Pulmonary artery endothelial cell (primary cell): ENCODE measurements around the gene APOBEC4. TPM values are rescaled to one million over a fixed set of nuclear protein-coding genes. Genes with fewer than 3 reads are reported as not detected.

Experiments used
- DNase-seq: peaks from one replicate; pipeline ENCODE4 v3.0.0-alpha.2; 2011; ENCODE audit warnings: low read depth, low spot score
- total RNA-seq: library from RNA; depleted of rRNA; stranded (reverse); fragments of >200 nt; gene quantifications from 2 replicates; pipeline ENCODE4 v1.2.3, GENCODE V29; 2014

Gene APOBEC4
- total RNA-seq, 1 donor from 2014 or later, result not detected

DNA sequence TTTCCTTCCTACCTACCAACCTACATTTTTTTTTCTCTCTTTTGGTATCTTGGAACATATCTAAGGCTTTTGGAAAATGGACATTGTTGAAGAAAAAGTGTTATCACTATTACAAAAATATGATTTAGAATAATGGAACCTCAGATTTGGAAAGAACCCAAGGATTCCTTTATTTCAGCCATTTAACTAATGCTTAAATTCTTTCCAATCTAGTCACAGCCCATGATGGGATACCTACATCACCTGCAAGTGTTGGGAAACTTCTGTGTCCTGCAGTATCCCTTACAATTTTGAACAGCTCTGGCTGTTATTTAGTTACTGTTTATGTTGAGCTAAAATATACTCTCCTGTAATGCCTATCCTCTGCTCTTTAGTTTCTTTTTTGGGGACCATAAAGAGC, 22.3 kb upstream of the APOBEC4 start:
- no peak for DNase-seq

DNA sequence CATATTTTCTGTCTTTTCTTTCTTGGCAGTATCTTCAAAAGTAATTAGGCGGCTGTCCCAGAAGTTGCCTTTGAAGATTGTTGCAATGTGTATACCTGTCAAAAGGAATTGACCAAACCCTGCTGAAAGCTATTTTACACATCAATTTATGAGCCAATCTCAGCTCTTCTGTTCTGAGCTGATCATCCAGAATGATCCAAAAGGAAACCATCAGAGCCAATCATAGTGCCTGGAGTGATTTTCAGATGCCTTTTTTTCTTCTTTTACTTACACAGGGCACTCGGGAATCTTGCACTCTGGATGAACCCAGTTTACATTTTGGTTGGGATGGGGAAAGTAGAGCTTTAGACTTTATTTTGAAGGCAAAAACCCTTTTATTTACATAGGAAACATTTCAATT, 21.8 kb upstream of the APOBEC4 start:
- DNase-seq, result no peak

DNA sequence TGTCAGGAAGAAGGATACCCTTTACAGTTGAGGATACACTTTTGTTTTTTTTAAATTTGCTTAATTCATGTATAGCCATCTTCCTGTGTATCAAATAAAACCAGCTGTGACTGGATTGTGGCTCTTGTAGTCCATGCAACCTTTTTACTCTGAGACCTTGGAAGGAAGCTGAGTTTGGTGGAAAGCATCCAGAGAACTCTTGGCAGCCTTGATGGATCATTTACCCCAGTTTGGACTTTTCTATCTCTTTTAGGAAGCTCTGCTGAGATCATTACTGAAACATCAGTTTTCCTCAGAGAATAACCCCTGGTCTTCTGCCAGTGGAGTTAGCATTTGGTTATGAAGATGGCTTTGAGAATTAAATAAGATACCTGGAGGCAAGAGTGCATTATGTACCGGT, 21.2 kb upstream of the APOBEC4 start:
- DNase-seq, result no peak

DNA sequence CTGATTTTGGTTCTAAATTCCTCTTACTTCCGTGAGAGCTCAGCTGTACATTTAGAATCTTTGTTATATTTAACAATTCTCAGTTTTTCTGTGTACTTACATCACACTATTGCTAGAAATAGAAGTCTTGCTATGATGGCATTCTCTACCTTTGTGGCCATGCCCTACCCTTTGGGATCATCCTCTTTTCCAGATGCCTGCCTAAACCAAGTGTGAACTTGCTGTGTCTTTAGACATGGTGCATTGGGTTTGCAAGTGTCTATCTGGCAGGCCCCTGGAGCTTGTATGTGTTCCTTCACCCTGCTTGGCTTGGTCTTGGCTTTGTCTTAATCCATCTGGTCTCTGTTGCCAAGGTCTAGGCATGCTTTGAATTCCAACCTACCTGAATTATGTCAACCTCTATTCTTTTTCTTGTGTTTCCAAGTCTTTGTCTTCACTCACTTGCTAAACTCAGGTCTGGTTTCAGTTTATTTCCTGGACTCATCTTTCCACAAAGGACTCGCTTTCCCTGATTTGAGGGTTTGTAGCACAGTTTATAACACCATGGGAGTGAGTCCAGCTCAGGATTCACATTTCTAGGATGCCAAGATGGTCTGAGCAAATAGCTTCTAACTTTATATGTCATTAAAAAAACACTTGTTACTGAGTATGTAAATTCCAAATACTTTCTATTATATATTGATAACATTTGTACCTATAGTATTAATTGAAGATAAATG, 20.6 kb upstream of the APOBEC4 start:
- DNase-seq, result no peak

DNA sequence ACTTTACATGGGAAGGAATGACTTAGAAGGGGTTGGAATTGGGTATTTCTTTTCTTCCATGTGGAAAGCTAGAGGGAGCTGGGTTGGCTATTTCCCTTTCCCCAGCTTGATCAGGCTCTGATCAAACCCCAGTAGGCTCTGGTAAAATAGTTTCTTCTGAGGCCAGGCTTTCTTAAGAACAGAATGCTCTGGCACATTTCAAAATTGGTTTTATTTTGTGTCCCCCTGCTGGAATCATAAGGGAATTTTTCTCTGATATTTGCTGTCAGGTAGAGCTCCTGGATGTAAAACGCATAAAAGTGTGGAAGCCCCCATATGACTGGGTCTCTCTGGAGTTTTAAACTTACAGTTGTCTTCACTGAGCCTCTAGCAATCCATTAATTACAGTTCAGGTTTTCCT, 17.1 kb upstream of the APOBEC4 start:
- DNase-seq, result no peak

DNA sequence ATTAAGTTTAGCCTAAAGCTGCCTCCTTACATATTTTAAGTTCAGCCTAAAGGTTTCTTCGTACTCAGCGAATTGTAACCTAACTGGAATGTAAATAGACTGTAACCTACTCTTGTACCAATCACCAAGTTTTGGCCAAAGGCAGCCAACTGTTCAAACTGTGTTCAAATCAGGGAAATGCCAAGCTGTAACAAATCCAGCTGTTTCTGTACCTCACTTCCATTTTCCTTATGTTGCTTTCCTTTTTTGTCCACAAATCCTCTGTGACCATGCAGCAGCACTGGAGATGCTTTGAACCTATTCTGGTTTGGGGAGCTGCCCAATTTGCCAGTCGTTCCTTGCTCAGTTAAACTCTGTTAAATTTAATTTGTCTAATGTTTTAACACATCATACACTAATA, 3.2 kb upstream of the APOBEC4 start:
- DNase-seq, result no peak

DNA sequence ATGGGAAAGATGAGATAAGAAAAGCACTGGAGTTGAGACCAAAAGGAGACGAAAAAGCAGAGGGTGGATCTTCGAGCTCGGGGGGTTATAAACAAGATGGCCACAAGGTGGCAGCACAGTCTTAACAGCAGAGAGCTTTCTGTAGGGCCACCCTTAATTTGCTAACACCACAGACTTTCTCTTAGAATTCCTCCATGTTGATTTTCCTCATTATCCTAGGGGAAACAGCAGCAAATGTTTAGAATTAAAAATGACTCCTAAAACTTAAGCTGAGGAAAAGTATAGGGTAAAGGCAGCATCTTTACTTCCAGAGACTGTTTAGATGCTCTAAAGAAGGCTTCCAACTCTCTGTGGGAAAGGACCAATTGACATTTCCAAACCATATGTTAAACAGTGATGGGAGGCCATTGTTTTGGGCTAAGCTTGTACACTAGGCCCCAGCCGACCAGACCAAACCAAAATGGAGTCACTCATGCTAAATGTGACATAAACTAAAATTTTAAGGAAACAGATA, 2.5 kb upstream of the APOBEC4 start:
- DNase-seq, result peak; percentile 39

DNA sequence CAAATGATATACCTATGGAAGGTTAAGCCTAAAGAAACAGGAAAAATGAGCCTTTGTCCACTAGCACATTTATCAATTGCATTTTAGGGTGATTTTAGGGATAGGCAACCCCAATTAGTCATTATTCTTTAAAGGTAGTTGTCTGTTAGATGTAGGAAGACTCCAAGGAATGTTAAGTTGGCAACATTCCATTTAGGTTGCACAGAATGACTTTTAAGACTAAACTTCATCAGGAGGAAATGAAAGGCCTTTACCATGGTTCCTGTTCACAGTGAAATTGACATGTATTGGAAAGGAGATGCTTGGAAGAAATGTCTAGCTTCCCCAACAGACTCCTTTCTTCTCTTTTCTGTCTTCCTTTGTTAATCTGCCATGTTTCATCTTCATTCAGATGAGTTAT, 1.6 kb upstream of the APOBEC4 start:
- DNase-seq, result no peak

DNA sequence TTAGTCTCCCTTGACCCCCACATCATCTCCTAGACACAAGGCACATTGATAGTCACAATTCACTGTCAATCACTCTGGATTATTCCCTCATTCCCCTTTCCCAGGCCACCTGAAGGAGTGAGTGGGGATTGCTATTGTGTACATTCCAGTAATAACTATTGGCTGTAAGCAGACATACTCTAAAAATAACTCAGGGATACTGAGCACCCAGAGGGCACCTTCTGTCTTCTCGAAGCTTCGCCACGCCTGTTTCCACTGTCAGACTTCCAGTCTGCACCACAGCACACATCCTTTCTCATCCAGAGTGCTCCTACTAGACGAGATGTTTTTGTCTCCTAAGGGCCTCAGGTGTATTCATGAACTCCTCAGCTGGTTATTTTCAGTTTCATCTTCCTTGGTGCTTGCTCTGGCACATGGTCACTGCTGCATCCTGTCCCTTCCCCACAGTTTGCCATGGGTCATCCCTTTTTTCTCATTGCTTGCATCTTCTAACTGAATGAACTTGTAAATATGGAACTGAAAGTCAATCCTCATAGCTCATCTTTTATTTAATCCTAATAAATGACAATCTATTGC, 848 bp upstream of the APOBEC4 start:
- no peak for DNase-seq

DNA sequence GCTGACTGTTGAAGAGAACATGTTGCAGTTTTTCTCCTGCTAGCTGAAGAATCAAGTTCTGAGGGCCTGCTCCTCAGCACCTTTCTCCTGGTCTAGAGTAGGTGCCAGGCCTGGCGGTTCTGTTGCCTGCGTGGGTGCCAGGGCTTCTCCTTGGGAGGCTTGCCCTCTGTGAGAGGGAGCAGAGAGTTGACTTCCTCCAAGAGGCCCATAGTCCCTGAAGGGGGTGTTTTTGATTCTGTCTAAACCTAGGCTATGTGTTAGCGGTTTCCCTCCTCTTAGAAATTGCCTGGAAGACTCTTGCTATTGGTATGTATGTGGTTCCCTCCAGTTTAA, 312 bp upstream of the APOBEC4 start:
- no peak for DNase-seq

DNA sequence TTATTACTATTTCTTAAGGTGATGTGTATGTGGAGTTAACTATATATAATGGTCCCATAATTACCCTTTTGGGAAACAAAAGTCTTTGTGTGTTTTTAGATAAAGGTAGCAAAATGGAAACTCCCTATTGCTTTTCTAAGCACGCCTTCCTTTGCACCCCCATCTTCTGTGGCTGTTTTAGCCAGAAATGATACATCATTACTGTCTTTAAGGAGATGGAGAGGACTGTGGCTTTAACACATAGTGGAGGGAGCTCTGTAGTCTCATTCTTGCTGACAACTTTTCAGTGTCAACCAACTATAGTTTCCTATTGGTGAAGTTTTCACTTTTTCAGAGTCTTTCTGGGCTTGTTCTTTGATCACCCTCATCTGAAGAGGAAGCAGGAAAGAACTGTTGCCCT, 1.0 kb downstream of the APOBEC4 start:
- no peak for DNase-seq

DNA sequence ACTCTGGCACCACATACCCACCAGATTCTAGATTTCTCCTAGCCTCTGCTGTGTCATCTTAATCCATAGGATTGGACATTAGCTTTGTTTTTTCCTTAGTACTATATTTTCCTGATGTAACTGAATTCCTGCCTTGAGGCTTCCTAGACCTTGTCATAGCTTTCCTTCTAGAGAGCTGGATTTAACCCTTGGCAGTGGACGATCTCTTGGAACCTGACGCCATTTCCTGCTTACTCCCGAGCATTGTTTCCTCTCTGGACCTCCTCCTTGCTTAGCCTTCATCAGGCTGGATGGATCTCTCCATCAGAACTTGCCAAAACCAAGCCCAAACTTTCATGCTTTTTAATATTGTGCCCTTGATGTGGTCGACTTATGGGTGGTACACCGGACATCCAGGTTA, 1.5 kb downstream of the APOBEC4 start:
- no peak for DNase-seq

DNA sequence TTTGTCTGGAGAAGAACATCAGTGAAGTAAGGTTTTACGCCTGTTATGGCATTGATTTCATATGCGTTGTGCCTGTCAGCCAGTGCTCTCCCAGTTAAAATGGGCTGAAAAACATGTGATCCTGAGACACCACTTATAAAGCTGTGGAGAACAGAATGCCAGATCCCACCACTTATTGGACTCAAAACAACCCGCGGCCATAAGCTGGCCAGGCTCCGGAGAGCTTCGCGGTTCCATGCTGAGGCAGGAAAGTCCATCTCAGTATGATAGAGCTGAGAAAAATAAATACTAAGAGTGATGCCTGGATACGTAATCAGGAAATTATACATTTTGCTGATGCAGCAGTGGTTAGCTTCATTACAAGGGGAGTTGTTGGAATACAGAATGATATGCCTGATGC, 5.1 kb downstream of the APOBEC4 start:
- DNase-seq, result no peak

DNA sequence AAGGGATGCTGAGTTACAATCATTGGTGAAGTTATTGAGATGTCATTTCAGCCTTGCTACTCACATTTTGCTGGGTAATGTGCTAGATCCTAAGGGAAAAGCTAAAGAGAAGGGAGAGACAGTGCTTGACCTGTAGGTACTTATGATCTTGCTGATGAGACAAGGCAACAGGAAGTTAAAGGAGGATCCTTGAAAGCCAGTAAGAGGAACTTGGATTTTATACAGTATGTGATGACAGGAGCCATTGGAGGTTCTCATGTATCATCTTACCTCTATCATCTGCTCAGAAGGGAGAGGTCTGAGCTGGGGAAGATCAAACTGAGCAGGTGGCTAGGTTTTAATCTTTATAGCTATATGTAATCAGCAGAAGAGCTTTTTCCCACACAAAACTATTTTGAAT, 6.3 kb downstream of the APOBEC4 start:
- DNase-seq, result no peak

DNA sequence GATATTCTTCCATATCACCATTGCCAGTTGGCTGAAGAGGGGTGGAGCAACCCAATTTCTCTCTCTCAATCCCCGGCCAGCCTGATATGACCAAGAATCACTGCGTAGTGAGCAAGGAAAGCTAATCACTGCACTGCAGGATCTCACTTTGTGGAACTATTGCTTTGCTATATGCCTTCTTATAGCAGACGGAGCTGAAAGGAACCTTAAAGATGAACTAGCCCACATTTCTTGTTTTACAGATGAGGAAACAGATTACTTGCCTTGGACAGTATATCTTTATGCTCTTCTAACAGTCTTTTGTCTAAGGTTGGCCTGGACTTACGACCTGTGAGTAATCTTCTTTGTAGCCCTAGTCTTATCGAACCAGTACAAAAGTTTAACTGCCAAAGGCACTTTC, 7.6 kb downstream of the APOBEC4 start:
- DNase-seq, result no peak

DNA sequence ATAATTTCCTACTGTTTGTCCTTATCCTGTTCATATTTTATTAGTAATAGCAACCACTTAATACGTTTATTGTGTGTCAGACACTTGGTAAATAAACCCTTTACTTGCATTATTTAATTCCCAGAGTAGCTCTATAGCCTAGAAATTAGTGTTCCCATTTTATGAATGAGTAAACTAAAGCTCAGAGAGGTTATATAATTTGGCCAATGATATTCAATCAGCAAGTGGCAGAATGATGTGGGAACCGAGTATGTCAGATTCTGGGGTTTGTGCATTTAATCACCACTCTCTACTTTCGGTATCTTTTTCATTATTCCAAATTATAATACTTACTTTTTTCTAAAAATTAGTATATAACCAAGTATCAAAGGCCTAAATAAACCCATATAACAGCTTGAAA, 10.9 kb downstream of the APOBEC4 start:
- DNase-seq, result no peak

DNA sequence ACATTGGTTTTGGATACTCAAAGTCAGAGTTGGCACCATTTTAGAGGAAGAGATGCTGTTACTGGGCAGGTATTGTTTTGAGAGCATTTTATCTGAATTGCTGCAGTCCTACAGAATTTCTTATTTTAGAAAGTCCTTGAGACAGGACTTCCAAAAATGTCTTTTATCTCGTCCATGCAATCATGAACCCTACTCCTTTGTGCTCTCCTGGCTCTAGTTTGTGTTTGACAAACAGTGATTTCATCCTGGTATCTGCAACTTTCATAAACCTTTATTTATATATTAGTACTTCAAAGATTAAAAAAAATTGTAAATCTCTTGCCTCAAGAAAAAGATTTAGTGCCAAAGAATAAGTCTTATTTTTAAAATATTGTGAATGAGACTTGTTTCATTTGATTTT, 12.9 kb downstream of the APOBEC4 start:
- DNase-seq, result no peak

DNA sequence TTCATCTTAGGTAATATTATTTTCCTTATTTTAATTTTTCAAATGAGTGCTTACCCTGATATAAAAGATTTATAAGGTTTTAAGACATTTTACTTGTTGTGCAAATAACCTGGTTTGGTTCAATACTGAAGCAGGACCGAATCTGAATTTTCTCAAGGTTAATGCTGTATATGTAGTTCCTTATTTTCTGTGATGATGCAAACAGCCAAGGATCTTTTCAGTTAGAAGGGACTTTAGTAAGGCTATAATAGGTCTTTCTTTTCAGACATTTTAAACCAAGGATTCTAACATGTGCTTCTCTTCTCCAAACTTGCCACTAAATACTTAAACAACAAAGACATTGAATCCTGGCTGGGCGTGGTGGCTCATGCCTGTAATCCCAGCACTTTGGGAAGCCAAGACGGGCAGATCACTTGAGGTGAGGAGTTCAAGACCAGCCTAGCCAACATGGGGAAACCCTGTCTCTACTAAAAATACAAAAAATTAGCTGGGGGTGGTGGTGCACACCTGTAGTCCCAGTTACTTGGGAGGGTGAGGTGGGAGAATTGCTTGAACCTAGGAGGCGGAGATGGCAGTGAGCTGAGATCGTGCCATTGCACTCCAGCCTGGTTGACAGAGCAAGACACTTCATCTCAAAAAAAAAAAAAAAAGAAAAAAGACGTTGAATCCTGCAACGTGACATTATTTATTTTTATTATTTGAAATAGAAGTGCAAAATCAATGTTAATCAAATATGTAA, 14.3 kb downstream of the APOBEC4 start:
- no peak for DNase-seq

DNA sequence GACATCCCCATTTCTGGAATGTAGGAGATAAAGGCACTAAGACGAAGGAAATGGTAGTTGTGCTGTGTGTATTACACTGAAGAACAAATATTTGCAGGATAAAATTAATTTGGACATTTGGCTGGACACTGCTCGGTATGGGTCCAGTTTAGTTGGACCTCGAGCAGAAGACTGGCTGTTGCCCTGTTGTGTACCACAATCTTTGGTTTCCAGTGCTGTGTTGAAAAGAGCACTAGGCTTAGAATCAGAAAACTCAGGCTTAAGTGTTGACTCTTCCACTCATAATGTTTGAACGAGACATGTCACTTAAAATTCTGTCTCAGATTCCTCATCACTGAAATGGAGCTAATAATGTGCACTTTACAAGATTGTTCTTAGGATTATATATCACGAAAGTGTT, 16.3 kb downstream of the APOBEC4 start:
- DNase-seq, result no peak

DNA sequence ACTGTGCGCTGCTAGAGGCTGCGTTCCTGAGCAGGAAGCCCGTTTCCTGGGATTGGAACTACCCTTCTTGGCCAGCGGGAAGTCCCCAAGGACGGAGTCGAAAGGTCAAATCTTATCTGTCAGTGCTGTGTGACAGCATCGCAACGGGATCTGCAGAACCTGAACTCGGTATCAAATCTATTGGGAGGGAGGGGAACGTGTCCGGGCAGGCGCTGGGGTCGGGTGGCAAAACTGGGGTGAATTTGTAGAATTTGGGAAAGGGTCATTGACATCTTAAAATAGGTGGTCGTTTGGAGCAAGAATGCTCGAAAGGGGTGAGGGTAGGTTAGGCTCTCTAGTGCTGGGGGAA, 16.8 kb downstream of the APOBEC4 start:
- DNase-seq, result no peak

DNA sequence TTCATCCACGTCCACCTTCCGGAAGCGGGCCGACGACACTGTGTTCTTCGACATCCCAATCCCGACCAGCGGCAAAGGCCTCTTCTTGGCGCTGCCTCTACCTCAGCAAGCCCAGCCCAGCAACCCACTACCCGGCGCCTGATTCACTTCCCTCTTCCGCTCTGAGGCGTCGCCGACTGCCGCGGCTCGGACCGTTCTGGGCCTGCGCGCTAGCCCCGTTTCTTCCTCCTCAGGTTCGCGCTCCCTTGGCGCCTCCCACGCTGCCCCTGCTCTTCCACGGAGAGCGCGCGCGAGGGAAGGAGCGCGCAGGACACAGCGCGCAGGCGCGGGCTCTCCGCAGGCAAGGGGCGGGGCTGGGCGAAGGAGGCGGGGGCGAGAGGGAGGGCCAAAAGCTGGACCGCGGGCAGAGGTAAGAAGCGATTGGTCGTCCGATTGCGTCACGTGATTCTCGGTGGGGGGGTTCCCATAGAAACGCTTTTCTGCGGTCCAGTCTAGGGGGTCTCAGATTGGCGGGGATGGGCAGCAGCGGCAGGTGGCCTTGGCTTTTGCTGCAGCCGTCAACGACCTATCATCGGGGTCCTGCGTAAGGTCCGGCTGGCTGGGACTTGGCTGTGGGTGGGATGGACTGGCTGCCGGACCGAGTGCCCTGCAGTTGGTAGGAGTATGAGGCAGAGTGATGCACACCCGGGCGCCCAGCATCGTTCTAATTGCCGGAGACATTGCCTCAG, 17.3 kb downstream of the APOBEC4 start, which contains the start of gene ARPC5:
ARPC5 (minus strand) TSS at position 178 of the 728 bp plus-strand sequence; CDS start at position 54, 124 bp downstream.
- DNase-seq, result peak; percentile 95

DNA sequence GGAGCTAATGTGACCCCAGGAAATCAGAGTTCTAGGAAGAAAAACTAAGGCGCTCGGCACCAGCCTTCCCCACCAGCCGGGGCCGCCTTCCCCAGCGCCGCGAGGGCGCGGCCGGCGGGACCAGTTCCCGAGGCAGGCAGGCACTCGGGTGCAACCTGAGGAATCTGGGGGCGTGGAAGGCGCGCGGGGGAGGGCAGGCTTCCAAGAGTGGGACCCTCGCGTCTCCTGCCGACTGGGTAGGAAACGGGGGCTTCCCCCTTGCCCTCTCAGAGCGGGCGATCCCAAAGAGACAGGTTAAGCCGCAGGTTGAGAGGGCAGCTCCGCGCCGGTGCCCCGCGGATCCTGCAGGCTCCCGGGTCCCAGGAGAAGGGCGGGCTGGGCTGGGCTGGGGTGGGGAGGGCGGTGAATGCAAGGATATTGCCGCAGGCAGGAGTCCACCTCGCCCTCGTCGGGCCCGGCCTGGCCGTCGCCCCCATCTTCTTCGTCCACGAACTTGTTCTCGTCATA, 18.0 kb downstream of the APOBEC4 start:
- no peak for DNase-seq
